Immature natural killer cell (primary cell): ENCODE measurements around the gene UNK. TPM values are rescaled to one million over a fixed set of nuclear protein-coding genes. Genes with fewer than 3 reads are reported as not detected.
"Not testable (repeated sequence)": the region's sequence is repeated elsewhere in the genome, so short reads cannot be mapped to it uniquely, and the experiment has no call there.

Source experiments
- DNase-seq, 3 donors: peaks; one replicate each; pipeline ENCODE4 v3.0.0; 2022; ENCODE audit warnings: mixed read lengths in 1 of 3
- H3K27ac Mint-ChIP-seq, 6 donors: one replicate each; pipeline ENCODE4 v1.8.0; 2020; ENCODE audit warnings: mixed read lengths in 6 of 6, mild to moderate bottlenecking in 5 of 6, inconsistent platforms in 4 of 6, moderate library complexity in 3 of 6
- H3K27me3 Mint-ChIP-seq, 3 donors: one replicate each; pipeline ENCODE4 v1.8.0; 2020 to 2021; ENCODE audit warnings: low read depth in 3 of 3, mild to moderate bottlenecking in 3 of 3, mixed read lengths in 3 of 3, moderate library complexity in 3 of 3, inconsistent platforms in 1 of 3
- H3K36me3 Mint-ChIP-seq, 3 donors: one replicate each; pipeline ENCODE4 v1.8.0; 2020; ENCODE audit warnings: mixed read lengths in 3 of 3, inconsistent platforms in 2 of 3, mild to moderate bottlenecking in 2 of 3
- H3K4me1 Mint-ChIP-seq, 2 donors: one replicate each; pipeline ENCODE4 v1.8.0; 2020; ENCODE audit warnings: inconsistent platforms in 2 of 2, mild to moderate bottlenecking in 2 of 2, mixed read lengths in 2 of 2, moderate library complexity in 1 of 2
- H3K4me3 Mint-ChIP-seq, 5 donors: one replicate each; pipeline ENCODE4 v1.8.0; 2020; ENCODE audit warnings: mild to moderate bottlenecking in 5 of 5, mixed read lengths in 5 of 5, inconsistent platforms in 3 of 5, moderate library complexity in 3 of 5
- H3K9me3 Mint-ChIP-seq, 6 donors: one replicate each; pipeline ENCODE4 v1.8.0; 2020; ENCODE audit warnings: mild to moderate bottlenecking in 6 of 6, mixed read lengths in 6 of 6, inconsistent platforms in 4 of 6, moderate library complexity in 3 of 6
- polyA plus RNA-seq, 3 donors: library from polyadenylated mRNA; unstranded; fragments of 300-500 nt; fragmentation: Illumina TruSeq; gene quantifications; one replicate each; pipeline ENCODE4 v1.2.3, GENCODE V29; 2021

Gene UNK
- polyA plus RNA-seq, 3 donors from 2014 or later, result 26.0 to 48.4 (median 34.4) TPM

DNA sequence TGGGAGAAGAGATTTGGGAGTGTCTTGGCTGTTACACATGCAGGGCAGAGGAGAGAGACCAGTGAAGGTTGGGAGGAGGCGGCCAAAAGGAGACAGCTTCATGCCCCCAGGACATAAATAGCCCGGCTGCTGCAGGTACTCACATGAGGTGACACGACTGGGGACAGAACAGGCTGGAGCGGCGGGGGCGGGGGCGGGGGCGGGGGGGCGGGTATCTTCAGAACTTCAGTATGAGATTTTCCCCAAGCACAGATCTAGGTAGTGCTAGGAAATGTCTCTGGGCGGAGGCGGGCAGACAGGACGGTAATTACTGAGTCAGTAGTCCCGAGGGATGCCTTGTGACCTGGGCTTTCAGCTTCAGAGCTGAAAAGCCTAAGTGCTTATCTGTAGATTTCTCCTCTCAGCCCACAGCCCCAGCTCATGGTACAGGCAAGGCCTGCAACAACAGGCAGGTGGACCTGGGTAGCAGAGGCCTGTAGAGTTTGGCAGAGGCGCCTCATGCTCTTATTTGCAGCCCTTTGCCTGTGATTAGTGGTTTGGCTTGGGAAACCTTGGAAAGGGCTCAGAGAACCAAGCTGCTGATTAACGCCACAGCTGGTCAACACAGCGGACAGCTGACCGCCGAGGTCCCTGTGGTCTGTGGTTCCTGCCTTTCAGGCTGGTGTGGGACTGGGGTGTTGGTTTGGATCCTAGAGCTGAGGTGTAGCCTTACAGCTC, 24.5 kb downstream of the UNK start:
- DNase-seq, result no peak
- H3K4me1 Mint-ChIP-seq, result peaks cover 0 to 2% of the 10 kb centered on the region in 2 donors
- H3K27ac Mint-ChIP-seq, result peak overlapping the region in 1 of 6 donors; percentile 40
- H3K9me3 Mint-ChIP-seq, result peaks cover 0 to 1% (median 0%) of the 10 kb centered on the region in 6 donors
- H3K4me3 Mint-ChIP-seq, result no peak overlapping the region
- no peaks in the 10 kb centered on the region for H3K36me3 Mint-ChIP-seq
- peaks cover 0 to 1% (median 0%) of the 10 kb centered on the region in 3 donors for H3K27me3 Mint-ChIP-seq

DNA sequence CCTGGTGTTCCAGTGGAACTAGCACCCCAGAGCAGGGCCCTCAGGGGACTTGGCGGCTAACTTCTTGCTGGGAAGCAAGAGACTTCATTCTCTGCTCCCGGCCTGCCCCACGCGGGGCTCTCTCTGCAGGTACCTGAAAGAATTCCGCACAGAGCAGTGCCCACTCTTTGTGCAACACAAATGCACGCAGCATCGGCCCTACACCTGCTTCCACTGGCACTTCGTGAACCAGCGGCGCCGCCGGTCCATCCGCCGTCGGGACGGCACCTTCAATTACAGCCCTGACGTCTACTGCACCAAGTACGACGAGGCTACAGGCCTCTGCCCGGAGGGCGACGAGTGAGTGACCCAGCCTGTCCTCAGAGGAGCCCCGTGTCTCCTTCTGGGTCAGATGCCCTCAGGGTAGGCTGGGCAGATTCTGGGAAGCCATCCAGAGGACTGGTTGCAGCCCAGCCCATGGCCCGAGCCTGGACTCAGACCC, 25.1 kb downstream of the UNK start:
- Mint-ChIP-seq H3K9me3 (peaks cover 0 to 1% (median 0%) of the 10 kb centered on the region in 6 donors), H3K4me3 (no peak overlapping the region), H3K27ac (no peak overlapping the region)

DNA sequence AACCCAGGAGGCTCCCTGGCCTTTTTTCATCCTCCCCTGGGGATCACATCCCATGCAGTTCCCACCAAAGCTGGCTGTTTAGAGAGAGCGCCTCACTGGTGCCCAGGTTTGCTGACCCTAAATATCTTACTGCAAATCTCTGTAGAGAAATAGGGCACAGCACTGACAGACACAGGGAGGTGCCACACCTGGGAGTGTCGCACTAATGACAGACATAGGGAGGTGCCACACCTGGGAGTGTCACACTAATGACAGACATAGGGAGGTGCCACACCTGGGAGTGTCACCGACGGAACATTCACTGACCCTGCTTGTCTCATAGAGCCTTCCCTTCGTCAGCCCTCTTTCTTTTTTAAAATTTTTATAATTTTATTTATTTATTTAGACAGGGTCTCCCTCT, 25.6 kb downstream of the UNK start:
- peaks cover 0 to 2% of the 10 kb centered on the region in 2 donors for H3K4me1 Mint-ChIP-seq
- peaks cover 0 to 1% (median 0%) of the 10 kb centered on the region in 6 donors for H3K9me3 Mint-ChIP-seq
- H3K27ac Mint-ChIP-seq, result no peak overlapping the region
- no peak for DNase-seq
- no peaks in the 10 kb centered on the region for H3K36me3 Mint-ChIP-seq
- H3K4me3 Mint-ChIP-seq, result no peak overlapping the region
- H3K27me3 Mint-ChIP-seq, result peaks cover 0 to 1% (median 0%) of the 10 kb centered on the region in 3 donors

More for the DNA sequence above, 25.1 kb downstream of the UNK start:
- DNase-seq, result no peak
- Mint-ChIP-seq H3K27me3 (peaks cover 0 to 1% (median 0%) of the 10 kb centered on the region in 3 donors), H3K36me3 (no peaks in the 10 kb centered on the region), H3K4me1 (peaks cover 0 to 2% of the 10 kb centered on the region in 2 donors)

DNA sequence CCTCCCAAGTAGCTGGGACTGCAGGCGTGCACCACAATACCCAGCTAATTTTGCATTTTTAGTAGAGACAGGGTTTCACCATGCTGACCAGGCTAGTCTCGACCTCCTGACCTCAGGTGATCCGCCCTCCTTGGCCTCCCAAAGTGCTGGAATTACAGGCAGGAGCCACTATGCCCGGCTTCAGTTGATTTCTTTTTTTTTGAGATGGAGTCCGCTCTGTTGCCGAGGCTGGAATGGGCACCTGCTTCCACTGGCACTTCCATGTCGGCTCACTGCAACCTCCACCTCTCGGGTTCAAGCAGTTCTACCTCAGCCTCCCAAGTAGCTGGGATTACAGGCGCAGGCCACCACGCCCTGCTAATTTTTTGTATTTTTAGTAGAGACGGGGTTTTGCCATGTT, 26.1 kb downstream of the UNK start:
- not testable (repeated sequence) for DNase-seq, H3K36me3 Mint-ChIP-seq, H3K4me1 Mint-ChIP-seq, H3K27ac Mint-ChIP-seq, H3K4me3 Mint-ChIP-seq, H3K27me3 Mint-ChIP-seq, H3K9me3 Mint-ChIP-seq

DNA sequence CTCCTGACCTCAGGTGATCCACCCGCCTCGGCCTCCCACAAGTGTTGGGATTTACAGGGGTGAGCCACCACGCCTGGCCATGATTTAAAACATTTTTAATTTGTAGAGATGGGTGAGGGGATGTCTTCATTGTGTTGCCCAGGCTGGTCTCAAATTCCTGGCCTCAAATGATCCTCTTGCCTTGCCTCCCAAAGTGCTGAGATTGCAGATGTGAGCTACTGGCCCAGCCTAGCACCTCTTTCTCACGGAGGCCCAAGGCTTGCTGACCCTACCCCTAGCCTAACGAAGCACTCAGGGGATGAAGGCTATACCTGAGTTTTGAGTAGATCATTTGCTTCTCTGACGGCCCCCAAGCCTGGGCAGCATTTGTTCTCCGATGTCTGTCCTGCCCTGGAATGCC, 26.6 kb downstream of the UNK start:
- Mint-ChIP-seq H3K36me3 (no peaks in the 10 kb centered on the region), H3K9me3 (peaks cover 0 to 1% (median 0%) of the 10 kb centered on the region in 6 donors), H3K4me3 (no peak overlapping the region), H3K27ac (no peak overlapping the region), H3K4me1 (peaks cover 0 to 2% of the 10 kb centered on the region in 2 donors), H3K27me3 (peaks cover 0 to 1% (median 0%) of the 10 kb centered on the region in 3 donors)
- DNase-seq, result no peak

DNA sequence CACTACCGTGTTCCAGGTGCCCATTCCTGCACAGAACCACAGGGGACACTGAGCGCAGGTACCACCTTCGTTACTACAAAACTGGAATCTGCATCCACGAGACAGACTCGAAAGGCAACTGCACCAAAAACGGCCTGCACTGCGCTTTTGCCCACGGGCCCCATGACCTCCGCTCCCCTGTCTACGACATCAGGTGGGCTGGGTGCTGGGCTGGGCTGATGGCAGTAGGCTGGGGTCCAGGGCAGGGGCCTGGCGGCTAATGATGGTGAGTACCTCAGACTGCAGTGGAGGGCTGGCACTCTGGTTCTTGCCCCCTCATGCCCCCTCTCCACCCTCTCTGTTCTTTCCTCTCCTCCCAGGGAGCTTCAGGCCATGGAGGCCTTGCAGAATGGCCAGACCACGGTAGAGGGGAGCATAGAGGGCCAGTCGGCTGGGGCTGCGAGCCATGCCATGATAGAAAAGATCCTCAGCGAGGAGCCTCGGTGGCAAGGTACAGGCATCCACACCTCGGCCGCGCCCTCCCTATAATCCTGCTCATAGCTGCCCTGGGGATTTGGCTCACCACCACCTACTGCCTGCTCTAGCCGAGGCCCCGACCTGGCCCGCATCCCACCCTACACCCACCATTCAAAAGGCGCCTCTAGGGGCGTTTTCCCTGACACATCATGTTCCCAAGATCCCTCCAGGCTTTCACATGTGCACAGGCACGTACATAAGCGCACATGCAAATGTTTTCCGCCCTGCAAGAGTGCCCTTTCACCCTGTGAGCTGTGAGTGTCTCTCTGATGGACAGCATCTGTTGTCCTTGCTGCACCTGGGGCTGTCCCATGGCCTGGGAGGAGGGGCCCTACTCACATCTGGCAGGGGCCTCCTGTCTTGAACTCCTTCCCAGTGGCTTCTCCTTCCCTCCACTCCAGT, 27.7 kb downstream of the UNK start:
- peaks cover 0 to 3% (median 0%) of the 10 kb centered on the region in 3 donors for H3K36me3 Mint-ChIP-seq
- H3K4me1 Mint-ChIP-seq, result peaks cover 0 to 2% of the 10 kb centered on the region in 2 donors
- H3K27ac Mint-ChIP-seq, result no peak overlapping the region
- no peak for DNase-seq
- H3K27me3 Mint-ChIP-seq, result peaks cover 0 to 1% (median 0%) of the 10 kb centered on the region in 3 donors
- no peak overlapping the region for H3K4me3 Mint-ChIP-seq
- peaks cover 0 to 1% (median 0%) of the 10 kb centered on the region in 6 donors for H3K9me3 Mint-ChIP-seq

DNA sequence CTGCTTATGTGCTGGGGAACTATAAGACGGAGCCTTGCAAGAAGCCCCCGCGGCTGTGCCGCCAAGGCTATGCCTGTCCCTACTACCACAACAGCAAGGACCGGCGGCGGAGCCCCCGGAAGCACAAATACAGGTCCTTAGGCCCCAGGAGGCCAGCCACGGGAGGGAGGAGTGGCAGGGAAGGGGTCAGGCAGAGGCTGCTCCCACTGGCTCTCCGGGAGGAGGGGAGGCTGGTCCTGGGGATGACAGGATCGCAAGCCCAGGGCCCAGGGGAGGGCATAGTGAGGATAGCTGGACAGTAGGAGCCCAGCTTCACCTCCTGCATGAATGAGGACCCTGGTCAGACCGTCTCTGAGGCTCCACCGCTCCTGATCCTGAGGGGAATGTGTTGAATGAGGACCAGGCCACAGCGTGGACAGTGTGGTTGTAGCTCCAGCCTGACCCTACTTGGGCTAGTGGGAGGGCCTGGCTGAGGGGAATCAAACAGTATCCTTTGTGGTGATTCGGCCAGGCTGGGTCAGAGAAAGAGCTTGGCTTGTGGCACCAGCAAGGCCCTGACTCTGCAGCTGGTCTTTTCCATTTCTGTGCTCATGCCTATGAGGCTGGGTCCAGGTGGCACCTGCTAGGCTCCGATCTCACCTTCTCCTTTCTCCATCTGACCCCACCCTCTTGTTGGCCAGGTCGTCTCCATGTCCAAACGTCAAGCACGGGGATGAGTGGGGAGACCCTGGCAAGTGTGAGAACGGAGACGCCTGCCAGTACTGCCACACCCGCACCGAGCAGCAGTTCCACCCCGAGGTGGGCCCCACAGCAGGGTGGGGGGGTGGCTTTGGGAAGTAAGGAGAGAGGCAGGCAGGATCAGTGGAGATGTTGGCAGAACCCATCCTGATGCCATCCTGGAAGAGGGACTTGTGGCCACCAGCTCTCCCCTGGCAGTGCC, 28.7 kb downstream of the UNK start:
- peaks cover 0 to 1% (median 0%) of the 10 kb centered on the region in 3 donors for H3K27me3 Mint-ChIP-seq
- no peak overlapping the region for H3K27ac Mint-ChIP-seq
- peaks cover 0 to 1% (median 0%) of the 10 kb centered on the region in 6 donors for H3K9me3 Mint-ChIP-seq
- H3K4me1 Mint-ChIP-seq, result peaks cover 0 to 2% of the 10 kb centered on the region in 2 donors
- H3K4me3 Mint-ChIP-seq, result no peak overlapping the region
- peaks cover 0 to 3% (median 0%) of the 10 kb centered on the region in 3 donors for H3K36me3 Mint-ChIP-seq
- no peak for DNase-seq

DNA sequence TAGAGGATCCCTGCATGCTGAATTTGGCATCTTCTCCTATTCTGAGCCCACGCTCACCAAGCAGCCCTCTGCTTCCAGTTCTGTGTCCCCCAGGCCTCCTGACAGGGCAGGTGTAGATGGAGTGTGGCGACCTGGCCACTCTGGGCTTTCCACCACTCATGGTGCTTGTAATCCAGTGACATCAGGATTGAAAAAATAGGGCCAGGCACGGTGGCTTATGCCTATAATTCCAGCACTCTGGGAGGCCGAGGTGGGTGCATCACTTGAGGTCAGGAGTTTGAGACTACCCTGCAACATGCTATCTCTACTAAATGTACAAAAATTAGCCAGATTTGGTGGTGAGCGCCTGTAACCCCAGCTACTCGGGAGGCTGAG, 29.4 kb downstream of the UNK start:
- no peak for DNase-seq
- no peaks in the 10 kb centered on the region for H3K4me1 Mint-ChIP-seq
- H3K4me3 Mint-ChIP-seq, result no peak overlapping the region
- H3K27ac Mint-ChIP-seq, result no peak overlapping the region
- peaks cover 1 to 9% (median 5%) of the 10 kb centered on the region in 3 donors for H3K36me3 Mint-ChIP-seq
- peaks cover 0 to 1% (median 0%) of the 10 kb centered on the region in 6 donors for H3K9me3 Mint-ChIP-seq
- H3K27me3 Mint-ChIP-seq, result peaks cover 0 to 1% (median 0%) of the 10 kb centered on the region in 3 donors

DNA sequence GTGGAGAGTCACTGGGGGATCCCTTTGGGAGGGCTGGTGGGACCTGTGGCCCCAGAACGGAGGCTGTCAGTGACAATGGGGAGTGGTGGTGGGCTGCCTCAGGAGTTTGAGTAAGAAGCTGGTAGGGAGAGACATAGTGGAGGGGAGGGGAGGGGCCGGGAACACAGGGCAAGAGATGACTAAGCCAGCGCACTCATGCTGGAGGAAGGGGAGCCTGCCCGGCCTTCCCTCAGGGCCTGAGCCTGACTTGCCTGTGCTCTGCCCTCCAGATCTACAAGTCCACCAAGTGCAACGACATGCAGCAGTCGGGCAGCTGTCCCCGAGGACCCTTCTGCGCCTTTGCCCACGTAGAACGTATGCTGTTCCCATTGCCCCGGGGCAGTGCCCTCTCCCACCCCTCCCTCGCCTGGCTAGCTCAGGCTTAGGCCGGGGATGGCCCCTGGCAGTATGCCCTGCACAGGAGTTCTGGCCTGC, 30.3 kb downstream of the UNK start:
- Mint-ChIP-seq H3K4me1 (no peaks in the 10 kb centered on the region), H3K9me3 (peaks cover 0 to 1% (median 0%) of the 10 kb centered on the region in 6 donors), H3K4me3 (no peak overlapping the region), H3K27me3 (peaks cover 0 to 1% (median 0%) of the 10 kb centered on the region in 3 donors), H3K36me3 (peaks cover 6 to 14% (median 10%) of the 10 kb centered on the region in 3 donors), H3K27ac (no peak overlapping the region)
- no peak for DNase-seq

DNA sequence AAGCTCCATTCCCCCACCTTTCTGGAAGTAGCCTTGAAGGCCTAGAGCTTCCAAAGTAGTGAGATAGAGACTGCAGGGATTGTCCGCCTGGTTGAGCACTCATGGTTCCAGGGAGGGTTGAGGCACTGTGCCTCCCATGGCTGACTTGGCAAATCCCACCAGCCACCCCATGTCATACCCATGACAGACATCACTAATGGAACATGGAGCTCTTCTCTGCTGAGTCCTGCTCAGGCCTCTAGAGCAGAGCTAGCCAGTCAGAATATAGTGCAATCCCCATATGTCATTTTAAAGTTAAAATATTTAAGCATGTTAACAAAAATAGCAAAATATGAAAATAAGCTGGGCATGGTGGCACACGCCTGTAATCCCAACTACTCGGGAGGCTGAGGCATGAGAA, 30.8 kb downstream of the UNK start:
- H3K27ac Mint-ChIP-seq, result no peak overlapping the region
- DNase-seq, result no peak

DNA sequence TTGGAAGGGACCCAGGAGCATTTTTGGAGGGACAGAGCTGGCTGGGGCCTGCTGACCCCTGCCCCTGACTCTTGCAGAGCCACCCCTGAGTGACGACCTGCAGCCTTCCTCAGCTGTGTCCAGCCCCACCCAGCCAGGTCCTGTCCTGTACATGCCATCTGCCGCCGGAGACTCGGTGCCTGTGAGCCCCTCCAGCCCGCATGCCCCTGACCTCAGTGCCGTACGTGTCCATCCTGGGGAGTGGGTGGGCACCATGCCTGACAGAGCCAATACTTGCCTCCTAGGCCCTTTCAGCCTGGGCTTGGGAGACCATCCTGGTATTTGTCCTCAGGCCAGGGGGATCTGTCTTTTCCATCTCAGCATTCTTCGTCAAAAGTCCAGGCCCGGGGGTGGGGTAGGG, 32.1 kb downstream of the UNK start:
- DNase-seq, result no peak
- no peak overlapping the region for H3K4me3 Mint-ChIP-seq
- no peak overlapping the region for H3K27ac Mint-ChIP-seq
- peaks cover 0 to 1% (median 0%) of the 10 kb centered on the region in 6 donors for H3K9me3 Mint-ChIP-seq
- H3K36me3 Mint-ChIP-seq, result peaks cover 6 to 18% (median 10%) of the 10 kb centered on the region in 3 donors
- H3K27me3 Mint-ChIP-seq, result peaks cover 0 to 4% (median 3%) of the 10 kb centered on the region in 3 donors
- H3K4me1 Mint-ChIP-seq, result peaks cover 0 to 6% of the 10 kb centered on the region in 2 donors

More for the DNA sequence above, 30.8 kb downstream of the UNK start:
- Mint-ChIP-seq H3K4me1 (no peaks in the 10 kb centered on the region), H3K9me3 (peaks cover 0 to 1% (median 0%) of the 10 kb centered on the region in 6 donors), H3K27me3 (peaks cover 0 to 1% (median 0%) of the 10 kb centered on the region in 3 donors), H3K4me3 (no peak overlapping the region), H3K36me3 (peaks cover 6 to 14% (median 10%) of the 10 kb centered on the region in 3 donors)

DNA sequence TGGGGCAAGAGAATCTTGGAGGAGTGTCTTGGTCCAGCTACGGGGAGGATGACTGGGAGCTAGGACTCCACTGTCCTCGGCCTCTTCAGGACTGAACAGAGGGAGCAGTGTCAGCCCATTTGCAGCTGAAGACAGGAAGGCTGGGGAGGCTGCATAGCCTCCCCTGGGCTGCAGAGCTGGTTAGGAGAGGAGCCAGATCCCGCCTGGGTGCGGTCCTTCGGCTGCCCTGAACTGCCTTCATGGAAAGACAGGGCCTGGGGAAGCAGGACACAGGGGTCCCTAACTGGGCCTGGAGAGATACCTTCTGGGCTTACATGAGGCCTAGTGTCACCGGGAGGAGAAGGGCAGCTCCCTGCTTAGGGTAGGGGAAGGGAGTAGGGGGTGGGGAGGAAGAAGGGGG, 33.0 kb downstream of the UNK start:
- peaks cover 6 to 18% (median 10%) of the 10 kb centered on the region in 3 donors for H3K36me3 Mint-ChIP-seq
- H3K4me1 Mint-ChIP-seq, result peaks cover 0 to 6% of the 10 kb centered on the region in 2 donors
- H3K27ac Mint-ChIP-seq, result no peak overlapping the region
- no peak for DNase-seq
- no peak overlapping the region for H3K4me3 Mint-ChIP-seq
- H3K27me3 Mint-ChIP-seq, result peaks cover 0 to 4% (median 3%) of the 10 kb centered on the region in 3 donors
- H3K9me3 Mint-ChIP-seq, result no peaks in the 10 kb centered on the region
